Measurements from ENCODE around the gene VPS26B.

Gene VPS26B

GRCh38 chr11:134264966-134265764 is 40.7 kb downstream of the VPS26B start:
- DNase-seq (ENCODE audit: low read depth) = no peak
- H3K4me3 ChIP-seq (ENCODE audit: control insufficient read depth, low read depth, low read length) = no peak overlapping the region
- TF ChIP-seq, protein P1, sequence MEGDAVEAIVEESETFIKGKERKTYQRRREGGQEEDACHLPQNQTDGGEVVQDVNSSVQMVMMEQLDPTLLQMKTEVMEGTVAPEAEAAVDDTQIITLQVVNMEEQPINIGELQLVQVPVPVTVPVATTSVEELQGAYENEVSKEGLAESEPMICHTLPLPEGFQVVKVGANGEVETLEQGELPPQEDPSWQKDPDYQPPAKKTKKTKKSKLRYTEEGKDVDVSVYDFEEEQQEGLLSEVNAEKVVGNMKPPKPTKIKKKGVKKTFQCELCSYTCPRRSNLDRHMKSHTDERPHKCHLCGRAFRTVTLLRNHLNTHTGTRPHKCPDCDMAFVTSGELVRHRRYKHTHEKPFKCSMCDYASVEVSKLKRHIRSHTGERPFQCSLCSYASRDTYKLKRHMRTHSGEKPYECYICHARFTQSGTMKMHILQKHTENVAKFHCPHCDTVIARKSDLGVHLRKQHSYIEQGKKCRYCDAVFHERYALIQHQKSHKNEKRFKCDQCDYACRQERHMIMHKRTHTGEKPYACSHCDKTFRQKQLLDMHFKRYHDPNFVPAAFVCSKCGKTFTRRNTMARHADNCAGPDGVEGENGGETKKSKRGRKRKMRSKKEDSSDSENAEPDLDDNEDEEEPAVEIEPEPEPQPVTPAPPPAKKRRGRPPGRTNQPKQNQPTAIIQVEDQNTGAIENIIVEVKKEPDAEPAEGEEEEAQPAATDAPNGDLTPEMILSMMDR (IDR thresholded peaks at IDR 0.05; ENCODE audit: control insufficient read depth, insufficient read depth, low read depth, low read length, missing control alignments) = no peak

DNA sequence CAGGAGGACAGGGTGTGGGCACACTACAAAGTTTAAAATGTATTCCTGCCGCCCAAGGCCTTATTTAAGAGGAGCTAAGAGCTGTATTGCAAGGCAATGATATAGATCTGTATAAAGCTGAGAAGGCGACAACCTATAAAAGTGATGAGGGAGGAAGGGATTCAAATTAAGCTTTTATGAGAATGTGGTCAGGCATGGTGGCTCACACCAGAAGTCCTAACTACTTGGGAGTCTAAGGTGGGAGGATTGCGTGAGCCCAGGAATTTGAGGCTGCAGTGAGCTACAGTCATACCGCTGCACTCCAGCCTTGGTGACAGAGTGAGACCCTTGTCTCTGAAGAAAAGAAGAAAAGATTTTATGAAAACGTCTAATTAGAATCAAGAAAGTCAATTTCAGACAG is 42.0 kb downstream of the VPS26B start:
- TF ChIP-seq, protein P1 (IDR thresholded peaks at IDR 0.05; ENCODE audit: control insufficient read depth, insufficient read depth, low read depth, low read length, missing control alignments) = no peak
- H3K4me3 ChIP-seq (ENCODE audit: control insufficient read depth, low read depth, low read length) = no peak overlapping the region
- DNase-seq (ENCODE audit: low read depth) = peak; percentile 33

DNA sequence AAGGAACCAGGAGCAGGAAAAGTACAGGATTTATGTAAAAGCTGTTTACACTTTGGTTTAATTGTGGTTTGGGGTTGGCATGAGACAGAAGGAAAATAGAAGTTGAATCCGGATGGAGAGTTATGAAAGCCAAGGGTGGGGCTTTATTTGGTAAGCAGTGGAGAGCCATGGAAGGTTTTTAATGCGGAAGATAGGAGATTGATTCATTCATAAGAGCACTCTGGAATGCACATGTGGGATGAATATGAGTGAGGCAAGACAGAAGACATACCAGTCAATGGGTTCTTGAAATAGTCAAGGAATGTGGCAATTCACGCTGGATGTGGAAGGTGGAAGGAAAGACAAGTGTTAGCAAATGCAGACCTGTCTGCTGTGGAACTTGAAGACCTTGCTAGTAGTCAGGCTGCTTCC is 42.4 kb downstream of the VPS26B start:
- peak; percentile 93 for DNase-seq (ENCODE audit: low read depth)
- no peak overlapping the region for H3K4me3 ChIP-seq (ENCODE audit: control insufficient read depth, low read depth, low read length)
- TF ChIP-seq, protein P1 (IDR thresholded peaks at IDR 0.05; ENCODE audit: control insufficient read depth, insufficient read depth, low read depth, low read length, missing control alignments) = no peak

DNA sequence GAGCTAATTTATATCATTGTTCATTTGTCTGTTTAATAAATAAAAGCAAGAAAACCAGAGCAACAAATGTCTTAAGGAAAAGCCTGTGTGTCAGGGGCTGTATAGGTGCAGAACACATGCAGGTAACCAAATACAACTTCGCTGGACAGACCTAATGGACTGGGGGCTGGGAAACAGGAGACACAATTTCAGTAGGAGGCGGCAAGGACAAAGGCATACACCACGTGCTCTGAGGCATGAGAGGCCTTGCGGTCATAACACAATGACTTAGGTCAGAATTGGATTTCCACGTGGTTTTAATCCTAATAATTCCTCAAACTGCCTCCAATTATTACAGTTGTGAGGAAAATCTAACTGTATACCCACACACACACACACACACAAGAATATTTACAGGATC is 43.0 kb downstream of the VPS26B start:
- TF ChIP-seq, protein P1 (IDR thresholded peaks at IDR 0.05; ENCODE audit: control insufficient read depth, insufficient read depth, low read depth, low read length, missing control alignments) = no peak
- no peak for DNase-seq (ENCODE audit: low read depth)
- H3K4me3 ChIP-seq (ENCODE audit: control insufficient read depth, low read depth, low read length) = no peak overlapping the region

DNA sequence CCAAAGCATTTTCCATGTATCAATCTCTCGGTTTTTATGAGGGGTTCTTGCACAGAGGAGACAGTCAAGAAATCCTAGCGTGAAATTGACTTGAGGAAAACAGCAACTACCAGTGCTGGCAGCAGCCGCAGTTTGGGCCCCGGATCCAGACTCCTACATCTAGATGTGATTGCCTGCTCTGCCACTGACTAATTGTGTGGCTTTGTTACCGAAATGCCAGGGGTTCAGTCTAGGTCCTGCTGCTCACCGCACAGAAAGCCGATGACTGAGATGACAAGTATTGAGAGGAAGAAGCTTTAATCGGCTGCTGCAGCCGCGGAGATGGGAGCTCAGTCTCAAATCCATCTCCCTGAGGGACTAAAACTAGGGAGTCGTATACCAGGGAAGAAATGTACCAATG is 43.5 kb downstream of the VPS26B start:
- H3K4me3 ChIP-seq (ENCODE audit: control insufficient read depth, low read depth, low read length) = no peak overlapping the region
- TF ChIP-seq, protein P1 (IDR thresholded peaks at IDR 0.05; ENCODE audit: control insufficient read depth, insufficient read depth, low read depth, low read length, missing control alignments) = no peak
- no peak for DNase-seq (ENCODE audit: low read depth)

DNA sequence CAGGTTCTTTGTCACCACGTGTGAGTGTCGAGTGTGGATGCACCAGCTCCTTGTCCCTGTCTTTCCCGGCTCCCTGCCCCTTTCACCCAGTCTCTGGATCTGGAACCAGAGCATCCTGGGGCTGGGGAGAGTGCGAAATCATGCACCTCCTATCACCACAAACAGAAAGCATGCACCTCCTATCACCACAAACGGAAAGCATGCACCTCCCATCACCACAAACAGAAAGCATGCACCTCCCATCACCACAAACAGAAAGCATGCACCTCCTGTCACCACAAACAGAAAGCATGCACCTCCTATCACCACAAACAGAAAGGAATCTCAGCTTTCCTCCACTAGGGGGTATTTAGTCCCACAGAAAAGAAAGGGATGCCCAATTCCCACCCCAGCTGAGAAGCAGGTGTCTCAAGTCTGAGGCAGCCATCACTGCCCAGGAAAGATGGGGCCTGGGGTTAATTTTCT is 45.8 kb downstream of the VPS26B start:
- H3K4me3 ChIP-seq (ENCODE audit: control insufficient read depth, low read depth, low read length) = no peak overlapping the region
- TF ChIP-seq, protein P1 (IDR thresholded peaks at IDR 0.05; ENCODE audit: control insufficient read depth, insufficient read depth, low read depth, low read length, missing control alignments) = peak; percentile 33

More for the DNA sequence above, 45.8 kb downstream of the VPS26B start:
- DNase-seq (ENCODE audit: low read depth) = no peak

Measured in AG09309 (cell line).